HepG2 (cell line): ENCODE results near the gene TSC22D1. TPM values are rescaled to one million over a fixed set of nuclear protein-coding genes. Genes with fewer than 3 reads are reported as not detected.

Source experiments
- ATAC-seq: fragments of 200-7000 bp; cut with Tn5 transposase; 3 replicates; pipeline ENCODE4 v1.9.1; 2020; ENCODE audit warnings: mild to moderate bottlenecking, moderate library complexity
- BruUV-seq: library from RNA; stranded (reverse); fragments of 400-500 nt; replicated peaks from 2 replicates; lab custom pipeline; 2021; lab: Mats Ljungman, UMichigan
- CTCF ChIA-PET: fragments of 300-600 bp; formaldehyde crosslinking; extraction: SDS; loops from one replicate; lab custom pipeline; 2021; ENCODE audit warnings: low total read pairs, inconsistent platforms, low intra/inter-chr PET ratio; lab: Yijun Ruan, JAX
- POLR2A ChIA-PET: fragments of 350-600 bp; sonication (Branson Sonifier 250); formaldehyde crosslinking; loops from one replicate; lab custom pipeline; 2020; ENCODE audit warnings: antibody characterized with exemption, inconsistent platforms; lab: Yijun Ruan, JAX
- DNase-seq: peaks from one replicate; pipeline ENCODE4 v3.0.0-alpha.2; 2015; ENCODE audit warnings: low spot score
- FAIRE-seq: peaks from 3 replicates; lab custom pipeline; 2011; peaks lifted over from hg19 to GRCh38; lab: Jason Lieb, UNC
- H2AFZ ChIP-seq: one replicate; pipeline ENCODE4 v1.6.1; 2011; ENCODE audit warnings: low read length, inconsistent platforms
- H3K27ac ChIP-seq: fragments of 300-600 bp; 3 replicates; pipeline ENCODE4 v1.8.0; 2011; ENCODE audit warnings: mixed run types, mild to moderate bottlenecking, mixed read lengths, low read length, inconsistent platforms; ENCODE audit not compliant: insufficient read depth; ENCODE audit errors: extremely low read length
- H3K27me3 ChIP-seq, 2 experiments: fragments of 200-600 bp in 1 of 2; 2 replicates in 1 of 2; 3 replicates in 1 of 2; pipeline versions ENCODE4 v1.6.0 to v1.8.0; 2011; ENCODE audit warnings: low read length in 2 of 2, mild to moderate bottlenecking in 2 of 2, moderate library complexity in 2 of 2, inconsistent platforms in 1 of 2; ENCODE audit not compliant: insufficient read depth in 2 of 2, control insufficient read depth in 1 of 2
- H3K36me3 ChIP-seq, 2 experiments: fragments of 200-600 bp in 1 of 2; replicated peaks in 1 of 2; 2 replicates in 1 of 2; 3 replicates in 1 of 2; pipeline versions ENCODE4 v1.5.1 to v1.8.0; 2011; ENCODE audit warnings: low read length in 2 of 2, inconsistent platforms in 1 of 2; ENCODE audit not compliant: insufficient read depth in 2 of 2, control insufficient read depth in 1 of 2
- H3K4me1 ChIP-seq: 2 replicates; pipeline ENCODE4 v1.5.1; 2012; ENCODE audit warnings: low read length, inconsistent platforms; ENCODE audit not compliant: insufficient read depth
- H3K4me2 ChIP-seq: 2 replicates; pipeline ENCODE4 v1.6.0; 2011; ENCODE audit warnings: low read depth, low read length, inconsistent platforms
- H3K4me3 ChIP-seq, 3 experiments: fragments of 200-600 bp in 1 of 3; sonication (generic), shearing (Covaris generic) in 1 of 3; replicated peaks in 1 of 3; 2 replicates each; pipeline ENCODE4 v1.5.1; 2011 to 2016; ENCODE audit warnings: low read length in 3 of 3, inconsistent platforms in 2 of 3, low read depth in 2 of 3, mild to moderate bottlenecking in 2 of 3, control low read depth in 1 of 3, mixed read lengths in 1 of 3; ENCODE audit not compliant: insufficient read depth in 1 of 3
- H3K79me2 ChIP-seq: one replicate; pipeline ENCODE4 v1.6.1; 2011; ENCODE audit warnings: low read length, inconsistent platforms; ENCODE audit not compliant: insufficient read depth
- H3K9ac ChIP-seq: 2 replicates; pipeline ENCODE4 v1.6.0; 2011; ENCODE audit warnings: mild to moderate bottlenecking, low read depth, low read length, inconsistent platforms; ENCODE audit not compliant: insufficient read depth
- H3K9me3 ChIP-seq: 2 replicates; pipeline ENCODE4 v1.5.1; 2012; ENCODE audit warnings: mild to moderate bottlenecking, low read length
- H4K20me1 ChIP-seq: 2 replicates; pipeline ENCODE4 v1.6.0; 2011; ENCODE audit warnings: inconsistent platforms, mild to moderate bottlenecking, low read length, moderate library complexity; ENCODE audit not compliant: insufficient read depth
- GPN1 ChIP-seq: sonication (generic); formaldehyde crosslinking; IDR thresholded peaks from 2 replicates; pipeline ENCODE4 v1.5.1; 2020; ENCODE audit warnings: missing genetic modification reagents, borderline replicate concordance
- RBM39 ChIP-seq: fragments of 200-400 bp; formaldehyde crosslinking; IDR thresholded peaks from one replicate; pipeline ENCODE4 v1.6.1; 2018; ENCODE audit warnings: antibody characterized with exemption, mild to moderate bottlenecking, low read depth, low read length; ENCODE audit not compliant: poor library complexity, severe bottlenecking
- THAP7 ChIP-seq: sonication (generic); formaldehyde crosslinking; IDR thresholded peaks from 2 replicates; pipeline ENCODE4 v1.8.1; 2023; ENCODE audit warnings: mild to moderate bottlenecking, missing genetic modification reagents
- TRIM24 ChIP-seq: sonication (generic); formaldehyde crosslinking; IDR thresholded peaks from 2 replicates; pipeline ENCODE4 v1.8.0; 2022; ENCODE audit warnings: mild to moderate bottlenecking, missing genetic modification reagents
- U2AF1 ChIP-seq: fragments of 200-400 bp; formaldehyde crosslinking; optimal IDR thresholded peaks from 2 replicates; pipeline ENCODE3; 2017; ENCODE audit warnings: mild to moderate bottlenecking, low read depth, low read length
- UBTF ChIP-seq: sonication (generic); formaldehyde crosslinking; IDR thresholded peaks from 2 replicates; pipeline ENCODE4 v1.4.0; 2020; ENCODE audit warnings: mild to moderate bottlenecking, missing genetic modification reagents
- XBP1 ChIP-seq: sonication (generic); formaldehyde crosslinking; IDR thresholded peaks from 2 replicates; pipeline ENCODE4 v1.5.0; 2020; ENCODE audit warnings: missing genetic modification reagents
- ZNF20 ChIP-seq: sonication (generic); formaldehyde crosslinking; IDR thresholded peaks from 2 replicates; pipeline ENCODE4 v1.4.0; 2020; ENCODE audit warnings: mild to moderate bottlenecking, moderate library complexity, missing genetic modification reagents
- ZNF225 ChIP-seq: sonication (generic); formaldehyde crosslinking; IDR thresholded peaks from 2 replicates; pipeline ENCODE4 v1.4.0; 2020; ENCODE audit warnings: mild to moderate bottlenecking, missing genetic modification reagents
- ZNF484 ChIP-seq: sonication (generic); formaldehyde crosslinking; IDR thresholded peaks from 2 replicates; pipeline ENCODE4 v1.5.1; 2020; ENCODE audit warnings: mild to moderate bottlenecking, low read depth, missing genetic modification reagents, borderline replicate concordance
- ZSCAN31 ChIP-seq: sonication (generic); formaldehyde crosslinking; IDR thresholded peaks from 2 replicates; pipeline ENCODE4 v1.5.0; 2020; ENCODE audit warnings: low read depth, mild to moderate bottlenecking, missing genetic modification reagents
- WGBS: methylation state at CpG from one replicate; pipeline ENCODE4 v1.1.6; 2017; ENCODE audit warnings: low lambda C conversion rate; 5-methylcytosine and 5-hydroxymethylcytosine counted together
- in situ Hi-C: cut with HindIII; loops from 2 replicates; pipeline ENCODE4 v1.10.0; 2017; ENCODE audit warnings: low pct_unique_long_range_greater_than_20kb; ENCODE audit not compliant: extremely low pct_ligation_motif_present
- intact Hi-C: fragments of 100-400 bp; cut with micrococcal nuclease; formaldehyde crosslinking; loops from one replicate; pipeline ENCODE4 v1.10.0; 2022; ENCODE audit not compliant: unreplicated experiment
- polyA plus RNA-seq, 8 experiments: library from polyadenylated mRNA; depleted of rRNA in 3 of 8; stranded (reverse) in 7 of 8; unstranded in 1 of 8; fragments of >200 nt; fragmentation: Illumina TruSeq in 4 of 8; extraction: Trizol in 4 of 8; gene quantifications; 2 replicates each; pipeline versions ENCODE4 v1.2.1 to v1.2.3, GENCODE V29; 2011 to 2016; ENCODE audit warnings: low read depth in 4 of 8, missing spikeins in 1 of 8, mixed read lengths in 1 of 8; ENCODE audit not compliant: insufficient read depth in 1 of 8
- total RNA-seq, 5 experiments: library from RNA; depleted of rRNA; stranded (reverse); fragments of >200 nt; fragmentation: Illumina TruSeq; extraction: Trizol; gene quantifications; 2 replicates each; pipeline ENCODE4 v1.2.3, GENCODE V29; 2016; ENCODE audit warnings: low read depth in 1 of 5
- TF ChIP-seq, protein P1 (sequence below): sonication (generic); formaldehyde crosslinking; IDR thresholded peaks from 2 replicates; pipeline ENCODE4 v1.5.0; 2020; ENCODE audit warnings: mild to moderate bottlenecking, missing genetic modification reagents

Gene TSC22D1
- total and polyA plus RNA-seq, 2 of the 13 experiments (the other 11 are each of a cell fraction or from before 2014, with no cell fraction given) = 18.4 to 35.7 TPM

DNA sequence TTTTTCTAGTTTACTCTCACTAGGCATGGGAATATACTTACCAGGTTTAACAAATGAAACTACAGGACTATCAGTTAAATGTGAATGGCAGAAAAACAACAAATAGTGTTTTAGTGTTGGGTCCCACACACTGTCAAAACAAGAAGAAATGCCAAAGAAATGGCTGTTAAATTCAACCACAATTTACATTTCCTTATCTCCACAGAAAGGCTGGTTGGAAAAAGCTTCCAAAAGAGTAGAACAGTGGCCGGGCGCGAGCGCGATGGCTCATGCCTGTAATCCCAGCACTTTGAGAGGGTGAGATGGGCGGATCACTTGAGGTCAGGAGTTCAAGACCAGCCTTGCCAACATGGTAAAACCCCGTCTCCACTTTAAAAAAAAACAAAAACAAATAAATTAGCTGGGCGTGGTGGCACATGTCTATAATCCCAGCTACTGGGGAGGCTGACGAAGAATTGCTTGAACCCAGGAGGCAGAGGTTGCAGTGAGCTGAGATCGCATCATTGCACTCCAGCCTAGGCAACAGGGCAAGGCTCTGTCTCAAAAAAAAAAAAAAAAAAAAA lies 136.0 kb downstream of the TSC22D1 start:
- in situ Hi-C loops = no loop called here
- POLR2A ChIA-PET = no interaction called here

DNA sequence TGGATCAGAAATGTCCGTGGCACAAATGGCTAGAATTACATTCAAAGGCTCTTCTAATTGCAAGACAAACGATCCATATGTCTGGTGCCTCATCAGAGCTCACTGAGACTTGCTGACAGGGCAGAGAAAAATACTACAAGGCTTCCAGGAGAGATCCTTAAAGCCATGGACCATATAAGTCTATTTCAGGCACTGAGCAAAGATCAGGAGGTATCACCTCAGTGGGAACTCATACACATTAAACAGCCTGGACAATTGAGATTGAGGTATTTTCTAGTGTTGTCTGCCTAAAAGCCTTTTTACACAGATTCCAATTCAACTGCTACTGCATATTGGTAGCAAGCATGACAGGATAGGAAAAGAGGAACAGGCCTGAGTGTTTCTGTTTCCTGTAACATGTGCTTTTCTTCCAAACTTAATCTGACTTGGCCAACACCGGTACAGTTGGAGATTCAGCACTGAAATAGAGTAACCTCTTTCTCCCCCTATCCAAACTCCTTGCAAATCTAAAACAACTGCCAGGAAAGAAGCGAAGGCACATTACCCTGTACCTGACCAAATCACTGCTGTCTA lies 136.6 kb downstream of the TSC22D1 start:
- no peak overlapping the region for H3K27ac ChIP-seq
- intact Hi-C loops = loop anchor here (5.0 kb wide), 1 partner anchor 77 kb away; no protein-coding TSS in a partner anchor
- FAIRE-seq = no peak
- TF ChIP-seq ZNF225 (CRISPR knock-in tag) (no peak), TRIM24 (no peak), U2AF1 (no peak), ZNF20 (CRISPR knock-in tag) (no peak), UBTF (CRISPR knock-in tag) (no peak), GPN1 (no peak)
- TF ChIP-seq, protein P1, sequence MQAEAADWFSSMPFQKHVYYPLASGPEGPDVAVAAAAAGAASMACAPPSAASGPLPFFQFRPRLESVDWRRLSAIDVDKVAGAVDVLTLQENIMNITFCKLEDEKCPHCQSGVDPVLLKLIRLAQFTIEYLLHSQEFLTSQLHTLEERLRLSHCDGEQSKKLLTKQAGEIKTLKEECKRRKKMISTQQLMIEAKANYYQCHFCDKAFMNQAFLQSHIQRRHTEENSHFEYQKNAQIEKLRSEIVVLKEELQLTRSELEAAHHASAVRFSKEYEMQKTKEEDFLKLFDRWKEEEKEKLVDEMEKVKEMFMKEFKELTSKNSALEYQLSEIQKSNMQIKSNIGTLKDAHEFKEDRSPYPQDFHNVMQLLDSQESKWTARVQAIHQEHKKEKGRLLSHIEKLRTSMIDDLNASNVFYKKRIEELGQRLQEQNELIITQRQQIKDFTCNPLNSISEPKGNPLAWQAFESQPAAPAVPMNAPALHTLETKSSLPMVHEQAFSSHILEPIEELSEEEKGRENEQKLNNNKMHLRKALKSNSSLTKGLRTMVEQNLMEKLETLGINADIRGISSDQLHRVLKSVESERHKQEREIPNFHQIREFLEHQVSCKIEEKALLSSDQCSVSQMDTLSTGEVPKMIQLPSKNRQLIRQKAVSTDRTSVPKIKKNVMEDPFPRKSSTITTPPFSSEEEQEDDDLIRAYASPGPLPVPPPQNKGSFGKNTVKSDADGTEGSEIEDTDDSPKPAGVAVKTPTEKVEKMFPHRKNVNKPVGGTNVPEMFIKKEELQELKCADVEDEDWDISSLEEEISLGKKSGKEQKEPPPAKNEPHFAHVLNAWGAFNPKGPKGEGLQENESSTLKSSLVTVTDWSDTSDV = no peak

More for the DNA sequence above, 136.0 kb downstream of the TSC22D1 start:
- no peak for TF ChIP-seq THAP7
- no peak for TF ChIP-seq RBM39
- no peak for TF ChIP-seq ZSCAN31 (CRISPR knock-in tag)
- TF ChIP-seq XBP1 (CRISPR knock-in tag) = no peak
- no peak for TF ChIP-seq ZNF484 (CRISPR knock-in tag)
- ATAC-seq (no peak), DNase-seq (no peak), FAIRE-seq (no peak)
- 93% methylated on average over 10 of the region's 10 CpGs for WGBS
- H4K20me1 ChIP-seq = no peaks in the 10 kb centered on the region
- no peaks in the 10 kb centered on the region for H3K9me3 ChIP-seq
- no peak overlapping the region for H2AFZ ChIP-seq
- no peaks in the 10 kb centered on the region; a peak in 1 of 5 replicates for H3K27me3 ChIP-seq
- H3K9ac ChIP-seq = no peak overlapping the region
- no peak overlapping the region for H3K4me2 ChIP-seq
- CTCF ChIA-PET = no interaction called here
- H3K36me3 ChIP-seq = no peaks in the 10 kb centered on the region
- H3K79me2 ChIP-seq = peaks cover 10% of the 10 kb centered on the region
- intact Hi-C loops = no loop called here
- H3K27ac ChIP-seq = no peak overlapping the region
- no peak overlapping the region for H3K4me3 ChIP-seq
- BruUV-seq = no TSS peak
- H3K4me1 ChIP-seq = peaks cover 7% of the 10 kb centered on the region

More for the DNA sequence above, 136.6 kb downstream of the TSC22D1 start:
- ChIA-PET CTCF (interaction anchor here (2.7 kb wide), 1 partner anchor 389 kb away, joined by 38 read pairs; no protein-coding TSS in a partner anchor), POLR2A (interaction anchor here (1.1 kb wide), 1 partner anchor 9 kb away, joined by 3 read pairs; no protein-coding TSS in a partner anchor)
- Histone ChIP-seq H4K20me1 (no peaks in the 10 kb centered on the region), H2AFZ (no peak overlapping the region), H3K4me1 (peaks cover 11% of the 10 kb centered on the region), H3K4me2 (no peak overlapping the region), H3K27me3 (no peaks in the 10 kb centered on the region; a peak in 1 of 5 replicates), H3K79me2 (peaks cover 10% of the 10 kb centered on the region), H3K9me3 (no peaks in the 10 kb centered on the region), H3K36me3 (peaks cover 0 to 1% of the 10 kb centered on the region in 2 experiments; a peak in 1 of 5 replicates), H3K4me3 (no peak overlapping the region), H3K9ac (no peak overlapping the region)
- DNase-seq (no peak), ATAC-seq (no peak)
- BruUV-seq = no TSS peak
- 72% methylated on average over 4 of the region's 4 CpGs for WGBS
- in situ Hi-C loops = loop anchor here (5.0 kb wide), 4 partner anchors 197 to 532 kb away; no protein-coding TSS in a partner anchor
